GM12878 (cell line): Measurements from ENCODE around the gene SLC24A3.

Experiments
- CREB1 ChIP-seq: IDR thresholded peaks from 2 replicates; pipeline ENCODE4 v1.6.1; 2012; ENCODE audit warnings: low read depth, mild to moderate bottlenecking, inconsistent platforms
- CTCF ChIP-seq, 3 experiments: IDR thresholded peaks in 2 of 3; conservative IDR thresholded peaks in 1 of 3; 2 replicates each; pipeline ENCODE4 v1.5.1; 2011; ENCODE audit warnings: low read depth in 3 of 3, low read length in 3 of 3, mild to moderate bottlenecking in 3 of 3, control low read depth in 2 of 3, moderate library complexity in 2 of 3, inconsistent platforms in 1 of 3, mixed read lengths in 1 of 3; ENCODE audit not compliant: control insufficient read depth in 2 of 3, insufficient read depth in 1 of 3; ENCODE audit errors: extremely low read depth in 1 of 3
- EZH2 ChIP-seq: IDR thresholded peaks from 2 replicates; pipeline ENCODE4 v1.6.1; 2012; ENCODE audit warnings: low read depth, mild to moderate bottlenecking, control low read depth, inconsistent platforms, low read length, borderline replicate concordance; ENCODE audit not compliant: control insufficient read depth
- IRF4 ChIP-seq: IDR thresholded peaks from 2 replicates; pipeline ENCODE4 v1.6.1; 2011; ENCODE audit warnings: low read depth, low read length
- MTA3 ChIP-seq: IDR thresholded peaks from 2 replicates; pipeline ENCODE4 v1.6.1; 2012; ENCODE audit warnings: low read length, inconsistent platforms, borderline replicate concordance
- NR2C2 ChIP-seq: IDR thresholded peaks from 2 replicates; pipeline ENCODE4 v1.6.1; 2011; ENCODE audit warnings: borderline replicate concordance, low read depth; ENCODE audit not compliant: control insufficient read depth, insufficient read length
- POLR2A ChIP-seq: IDR thresholded peaks from 2 replicates; pipeline ENCODE4 v1.6.1; 2011; ENCODE audit warnings: low read depth, mild to moderate bottlenecking, low read length
- YY1 ChIP-seq: IDR thresholded peaks from 2 replicates; pipeline ENCODE4 v1.6.1; 2011; ENCODE audit warnings: low read depth, mild to moderate bottlenecking, low read length

DNA sequence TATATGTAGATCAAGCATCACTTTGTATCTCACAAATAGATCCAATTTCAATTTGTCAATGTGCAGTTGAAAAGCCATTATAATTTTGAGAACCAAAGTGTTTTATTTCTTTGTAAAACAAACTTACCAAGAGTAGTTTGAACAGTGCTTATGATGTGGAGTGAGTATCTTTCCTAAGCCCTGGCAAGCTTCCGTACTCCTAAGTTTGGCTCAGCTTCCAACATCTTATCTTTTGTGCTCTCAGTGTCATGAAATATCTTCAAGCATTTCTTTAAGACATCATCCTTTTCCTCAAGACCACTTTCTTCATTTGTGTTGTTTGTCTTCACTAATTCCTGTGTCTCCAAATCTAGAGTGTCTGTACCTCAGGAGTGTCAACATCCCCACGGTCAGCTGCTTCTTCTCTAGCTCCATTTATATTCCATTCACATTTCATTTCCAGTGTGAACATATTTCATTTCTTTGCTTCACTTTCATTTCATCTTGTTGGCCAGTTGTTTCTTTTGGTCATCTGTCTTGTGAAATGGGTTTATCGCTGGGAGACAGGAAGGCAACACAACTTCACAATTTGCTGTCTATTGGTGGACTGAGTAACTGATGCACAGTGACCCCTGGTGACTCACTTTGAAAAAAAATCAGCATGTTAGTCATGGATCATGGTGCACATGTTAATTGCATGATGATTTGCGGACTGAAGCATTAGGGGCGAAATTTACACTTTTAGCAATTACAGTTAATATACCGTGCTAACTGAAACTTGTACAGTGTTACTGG is 36.9 kb downstream of the SLC24A3 start:
- TF ChIP-seq POLR2A (no peak), NR2C2 (no peak), EZH2 (no peak), CTCF (IDR thresholded peaks at IDR 0.05 in 2 of 3, conservative IDR thresholded peaks at IDR 0.05 in 1 of 3; ENCODE audit: control insufficient read depth in 2 of 3, extremely low read depth in 1 of 3, insufficient read depth in 1 of 3, low read depth in 3 of 3, low read length in 3 of 3) (peak in 2 of 3 experiments; percentile 18 to 28; a peak in 1 of 6 replicates), CREB1 (no peak), YY1 (no peak), MTA3 (no peak), IRF4 (no peak)
